Stomach (tissue), 9 donors: ENCODE results near the gene XXYLT1. TPM values are rescaled to one million over a fixed set of nuclear protein-coding genes. Genes with fewer than 3 reads are reported as not detected.

Source experiments
- DNase-seq, 2 donors: peaks; one replicate each; pipeline versions ENCODE4 v3.0.0 to v3.0.0-alpha.2; 2013 to 2019
- H3K27ac ChIP-seq, 5 donors: fragments of 200-600 bp in 4 of 5; sonication (generic) in 4 of 5; one replicate each; pipeline ENCODE4 v1.5.1; 2013 to 2019; ENCODE audit warnings: mild to moderate bottlenecking in 1 of 5, moderate library complexity in 1 of 5
- H3K27me3 ChIP-seq, 3 donors: fragments of 200-600 bp; sonication (generic); one replicate each; pipeline ENCODE4 v1.5.1; 2017 to 2019; ENCODE audit warnings: mixed run types in 1 of 3
- H3K36me3 ChIP-seq, 4 donors: fragments of 200-600 bp; sonication (generic); 1 replicate in 3 of 4; 2 replicates in 1 of 4; pipeline ENCODE4 v1.5.1; 2016 to 2019
- H3K4me1 ChIP-seq, 4 donors: fragments of 200-600 bp; sonication (generic); one replicate each; pipeline ENCODE4 v1.5.1; 2016 to 2019
- H3K4me3 ChIP-seq, 4 donors: fragments of 200-600 bp; sonication (generic) in 3 of 4; one replicate each; pipeline ENCODE4 v1.5.1; 2016 to 2019; ENCODE audit warnings: mild to moderate bottlenecking in 1 of 4
- H3K9me3 ChIP-seq, 4 donors: fragments of 200-600 bp; sonication (generic); one replicate each; pipeline ENCODE4 v1.5.1; 2016 to 2019
- CTCF ChIP-seq, 7 experiments: fragments of 450-650 bp in 4 of 7; fragments of 200-600 bp in 3 of 7; sonication (generic) in 3 of 7; IDR thresholded peaks; one replicate each; pipeline ENCODE4 v1.5.1; 2016 to 2019; ENCODE audit warnings: antibody characterized with exemption in 7 of 7, control low read depth in 2 of 7, mild to moderate bottlenecking in 1 of 7
- EP300 ChIP-seq: sonication (generic); formaldehyde crosslinking; IDR thresholded peaks from one replicate; pipeline ENCODE4 v1.6.1; 2017; ENCODE audit warnings: antibody characterized with exemption
- POLR2A ChIP-seq, 4 donors: fragments of 450-650 bp; IDR thresholded peaks; one replicate each; pipeline ENCODE4 v1.6.1; 2016; ENCODE audit warnings: antibody characterized with exemption in 4 of 4, control low read depth in 2 of 4, mild to moderate bottlenecking in 1 of 4, moderate library complexity in 1 of 4
- POLR2AphosphoS5 ChIP-seq, 3 donors: sonication (generic); formaldehyde crosslinking; IDR thresholded peaks; one replicate each; pipeline ENCODE4 v1.6.1; 2016; ENCODE audit warnings: antibody characterized with exemption in 3 of 3
- WGBS, 5 donors: extraction: QIAGEN DNeasy Blood & Tissue Kit in 3 of 5; methylation state at CpG; one replicate each; pipeline versions ENCODE4 v1.1.5 to v1.1.7; 2013 to 2018; 5-methylcytosine and 5-hydroxymethylcytosine counted together
- intact Hi-C: fragments of 100-400 bp; cut with DNase I; formaldehyde crosslinking; loops from one replicate; pipeline ENCODE4 v1.15.1; 2023; ENCODE audit warnings: low total_unique reads
- polyA plus RNA-seq, 3 donors: library from polyadenylated mRNA; stranded (reverse); fragments of 200-250 nt; gene quantifications; one replicate each; pipeline ENCODE4 v1.2.3, GENCODE V29; 2013
- total RNA-seq, 5 donors: library from RNA; depleted of rRNA; stranded (reverse); fragments of >200 nt; gene quantifications; one replicate each; pipeline versions ENCODE4 v1.1.0 to v1.2.3, GENCODE V29; 2014 to 2016
- donor health status: healthy with polysubstance abuse.
- donor health status: Bipolar disorder and iron deficiency.
- donor health status: healthy.

The XXYLT1 gene
- total and polyA plus RNA-seq, 8 donors: 2.1 to 41.5 (median 11.4) TPM; not detected in 1

DNA sequence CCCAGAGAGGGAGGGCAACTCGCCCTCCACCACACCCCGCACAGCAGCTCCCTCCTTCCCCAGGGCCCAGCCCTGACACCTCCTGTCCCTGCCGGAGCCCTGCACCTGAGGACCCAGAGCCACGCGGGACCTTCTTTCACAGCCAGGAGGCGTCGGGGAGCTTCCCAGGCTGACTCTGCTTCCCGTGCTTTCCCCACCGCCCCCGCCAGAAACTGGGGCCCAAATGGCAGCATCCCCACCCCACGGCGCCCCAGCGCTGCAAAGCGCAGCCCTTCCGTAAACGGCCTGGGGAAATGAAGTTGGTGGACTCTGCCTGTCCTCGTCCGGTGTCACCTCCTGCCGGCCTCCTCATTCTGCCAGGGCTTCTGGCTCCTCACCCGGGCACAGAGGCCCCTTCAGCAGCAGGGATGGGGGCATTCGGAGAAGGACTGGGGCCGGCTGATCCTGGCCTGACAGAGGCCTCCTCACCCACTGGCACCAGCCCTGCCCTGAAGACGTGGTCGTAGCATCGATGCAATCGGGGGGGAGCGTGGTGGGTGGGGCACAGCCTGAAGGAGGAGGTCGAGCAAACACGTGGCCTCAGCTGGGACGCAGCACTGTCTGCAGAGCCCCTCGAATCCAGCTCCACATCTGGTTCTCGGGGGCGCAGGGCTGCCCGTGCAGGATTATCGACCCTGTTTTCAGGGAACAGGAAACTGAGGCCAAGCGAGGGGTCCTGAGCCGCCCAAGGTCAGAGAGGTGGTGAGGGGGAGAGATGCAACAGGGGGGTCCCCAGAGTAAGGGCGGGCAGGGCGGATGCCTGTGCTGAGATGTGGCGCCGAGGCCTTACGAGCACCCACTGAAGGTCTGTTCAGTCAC lies 235.4 kb downstream of the XXYLT1 start:
- no peaks in the 10 kb centered on the region for H3K9me3 ChIP-seq
- H3K36me3 ChIP-seq: no peaks in the 10 kb centered on the region
- no peaks in the 10 kb centered on the region for H3K27me3 ChIP-seq
- H3K27ac ChIP-seq: no peak overlapping the region
- 76 to 89% (median 87%) methylated on average over 27 to 42 of the region's 42 CpGs for WGBS, 5 donors
- DNase-seq: peak in 1 of 2 donors; percentile 41
- H3K4me1 ChIP-seq: peaks cover 13 to 35% (median 24%) of the 10 kb centered on the region in 4 donors
- intact Hi-C loops: no loop called here
- H3K4me3 ChIP-seq: no peak overlapping the region
- no peak for TF ChIP-seq EP300
- TF ChIP-seq POLR2AphosphoS5 (IDR thresholded peaks at IDR 0.05): no peak
- TF ChIP-seq CTCF (IDR thresholded peaks at IDR 0.05): no peak
- no peak for TF ChIP-seq POLR2A (IDR thresholded peaks at IDR 0.05)

- H3K27me3 ChIP-seq: no peaks in the 10 kb centered on the region
- TF ChIP-seq POLR2AphosphoS5 (IDR thresholded peaks at IDR 0.05) (no peak), EP300 (no peak), CTCF (IDR thresholded peaks at IDR 0.05) (no peak), POLR2A (IDR thresholded peaks at IDR 0.05) (no peak)
- no peak overlapping the region for H3K27ac ChIP-seq
- H3K4me3 ChIP-seq: no peak overlapping the region
- intact Hi-C loops: no loop called here
- no peaks in the 10 kb centered on the region for H3K36me3 ChIP-seq
- peaks cover 17 to 40% (median 31%) of the 10 kb centered on the region in 4 donors for H3K4me1 ChIP-seq
- no peaks in the 10 kb centered on the region for H3K9me3 ChIP-seq
- DNase-seq: no peak
- 87 to 95% (median 94%) methylated on average over 6 to 11 of the region's 11 CpGs for WGBS, 5 donors
These were observed 236.4 kb downstream of the XXYLT1 start for GRCh38 chr3:195034541-195034940.

DNA sequence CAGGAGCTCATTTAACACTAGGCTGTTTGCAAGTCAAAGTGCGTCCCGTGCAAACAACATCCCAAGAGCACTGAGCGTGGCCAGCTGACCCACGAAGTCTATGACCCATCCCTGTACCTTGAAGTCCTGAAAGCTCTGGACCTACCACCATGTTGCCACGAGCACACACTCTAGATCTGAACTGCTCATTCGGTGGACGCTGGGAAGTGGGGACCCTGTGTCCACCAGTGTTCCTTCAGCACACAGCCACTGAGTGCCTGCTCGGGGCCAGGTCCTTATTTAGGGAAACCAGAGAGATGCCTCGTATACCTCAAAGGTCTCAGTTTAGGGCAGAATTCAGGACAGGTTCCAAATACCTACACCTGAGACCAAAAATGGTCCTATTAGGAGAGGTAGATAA lies 236.9 kb downstream of the XXYLT1 start:
- TF ChIP-seq POLR2A (IDR thresholded peaks at IDR 0.05): no peak
- no peak for TF ChIP-seq EP300
- TF ChIP-seq POLR2AphosphoS5 (IDR thresholded peaks at IDR 0.05): no peak
- no peak for TF ChIP-seq CTCF (IDR thresholded peaks at IDR 0.05)
- Histone ChIP-seq H3K9me3 (no peaks in the 10 kb centered on the region), H3K27me3 (no peaks in the 10 kb centered on the region), H3K4me1 (peaks cover 17 to 43% (median 35%) of the 10 kb centered on the region in 4 donors), H3K4me3 (no peak overlapping the region), H3K27ac (peak overlapping the region; percentile 52 to 82 (median 67)), H3K36me3 (no peaks in the 10 kb centered on the region)
- intact Hi-C loops: no loop called here
- whole genome bisulfite sequencing, 5 donors: 63 to 66% (median 64%) methylated on average over 9 of the region's 9 CpGs
- DNase-seq: no peak

DNA sequence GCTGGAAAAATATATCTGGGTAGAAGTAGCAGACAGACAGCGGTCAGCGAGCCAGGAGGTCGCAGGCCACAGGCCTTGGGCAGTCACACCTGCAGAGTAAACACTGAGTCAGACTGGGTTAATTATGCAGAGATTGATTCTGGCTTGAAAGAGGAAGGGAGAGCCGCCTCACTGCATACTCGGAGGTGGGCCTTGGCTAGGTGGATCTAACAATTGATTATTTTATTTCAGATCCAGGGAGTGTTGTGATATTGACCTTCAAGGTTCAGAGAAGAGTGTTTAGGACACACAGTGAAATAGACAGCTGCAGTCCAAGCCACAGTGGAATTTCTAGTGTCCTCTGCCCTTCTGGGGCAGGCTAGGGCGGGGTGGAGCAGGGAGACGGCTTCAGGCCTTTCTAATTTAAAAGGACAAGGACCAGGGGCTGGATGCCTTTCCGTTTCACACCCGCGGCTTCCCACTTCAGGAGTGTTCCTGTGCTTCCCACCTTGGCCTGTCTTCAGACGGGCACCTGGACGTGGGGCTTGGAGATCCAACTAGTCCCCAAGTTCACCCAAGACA lies 237.3 kb downstream of the XXYLT1 start:
- H3K27ac ChIP-seq: peak overlapping the region; percentile 52 to 82 (median 67)
- peak; percentile 70 to 80 for DNase-seq
- intact Hi-C loops: no loop called here
- no peaks in the 10 kb centered on the region for H3K27me3 ChIP-seq
- no peaks in the 10 kb centered on the region for H3K9me3 ChIP-seq
- H3K4me1 ChIP-seq: peaks cover 17 to 43% (median 38%) of the 10 kb centered on the region in 4 donors
- TF ChIP-seq CTCF (IDR thresholded peaks at IDR 0.05): no peak
- TF ChIP-seq POLR2AphosphoS5 (IDR thresholded peaks at IDR 0.05): peak in 1 of 3 donors; percentile 54
- H3K4me3 ChIP-seq: no peak overlapping the region
- H3K36me3 ChIP-seq: no peaks in the 10 kb centered on the region
- WGBS, 5 donors: 47 to 67% (median 53%) methylated on average over 12 of the region's 12 CpGs
